ENCODE results near the gene SPATS2L.

Gene SPATS2L

GRCh38 chr2:200445284-200445683 lies 138.8 kb downstream of the SPATS2L start:
- H3K9ac ChIP-seq (ENCODE audit: low read length): no peak overlapping the region

GRCh38 chr2:200446612-200447011 lies 140.1 kb downstream of the SPATS2L start:
- Histone ChIP-seq H3K4me2 (ENCODE audit: low read depth, low read length, poor library complexity, severe bottlenecking) (no peak overlapping the region), H3K36me3 (ENCODE audit: low read length) (no peaks in the 10 kb centered on the region), H2AFZ (ENCODE audit: low read depth, low read length, severe bottlenecking) (no peak overlapping the region), H3K79me2 (ENCODE audit: insufficient read depth, low read length) (no peaks in the 10 kb centered on the region), H3K9ac (ENCODE audit: low read length) (no peak overlapping the region), H3F3A (ENCODE audit: insufficient read depth) (no peaks in the 10 kb centered on the region), H3K27me3 (ENCODE audit: low read length) (no peaks in the 10 kb centered on the region), H3K4me3 (ENCODE audit: insufficient read depth, low read length, poor library complexity, severe bottlenecking) (no peak overlapping the region), H3K9me2 (replicated peaks; ENCODE audit: insufficient read depth, low read length) (no peaks in the 10 kb centered on the region), H3K27ac (ENCODE audit: low read depth, low read length) (no peak overlapping the region), H4K20me1 (ENCODE audit: low read depth, low read length) (no peaks in the 10 kb centered on the region), H3K9me3 (ENCODE audit: insufficient read depth, low read length) (no peaks in the 10 kb centered on the region)
- no peak for TF ChIP-seq EZH2phosphoT487 (conservative IDR thresholded peaks at IDR 0.05; ENCODE audit: low read length)
- no peak for TF ChIP-seq CTCF (IDR thresholded peaks at IDR 0.05; ENCODE audit: insufficient read depth, low read length, poor library complexity, severe bottlenecking)

More at GRCh38 chr2:200445284-200445683, 138.8 kb downstream of the SPATS2L start:
- no peak for TF ChIP-seq CTCF (IDR thresholded peaks at IDR 0.05; ENCODE audit: insufficient read depth, low read length, poor library complexity, severe bottlenecking)
- no peak for TF ChIP-seq EZH2phosphoT487 (conservative IDR thresholded peaks at IDR 0.05; ENCODE audit: low read length)
- no peak overlapping the region for H2AFZ ChIP-seq (ENCODE audit: low read depth, low read length, severe bottlenecking)
- no peaks in the 10 kb centered on the region for H3K9me3 ChIP-seq (ENCODE audit: insufficient read depth, low read length)
- no peak overlapping the region for H3K27ac ChIP-seq (ENCODE audit: low read depth, low read length)
- H3K79me2 ChIP-seq (ENCODE audit: insufficient read depth, low read length): no peaks in the 10 kb centered on the region
- no peaks in the 10 kb centered on the region for H3K36me3 ChIP-seq (ENCODE audit: low read length)
- no peaks in the 10 kb centered on the region for H3F3A ChIP-seq (ENCODE audit: insufficient read depth)
- no peaks in the 10 kb centered on the region for H4K20me1 ChIP-seq (ENCODE audit: low read depth, low read length)
- H3K4me2 ChIP-seq (ENCODE audit: low read depth, low read length, poor library complexity, severe bottlenecking): no peak overlapping the region
- no peak overlapping the region for H3K4me3 ChIP-seq (ENCODE audit: insufficient read depth, low read length, poor library complexity, severe bottlenecking)
- no peaks in the 10 kb centered on the region for H3K27me3 ChIP-seq (ENCODE audit: low read length)
- H3K9me2 ChIP-seq (replicated peaks; ENCODE audit: insufficient read depth, low read length): no peaks in the 10 kb centered on the region

DNA sequence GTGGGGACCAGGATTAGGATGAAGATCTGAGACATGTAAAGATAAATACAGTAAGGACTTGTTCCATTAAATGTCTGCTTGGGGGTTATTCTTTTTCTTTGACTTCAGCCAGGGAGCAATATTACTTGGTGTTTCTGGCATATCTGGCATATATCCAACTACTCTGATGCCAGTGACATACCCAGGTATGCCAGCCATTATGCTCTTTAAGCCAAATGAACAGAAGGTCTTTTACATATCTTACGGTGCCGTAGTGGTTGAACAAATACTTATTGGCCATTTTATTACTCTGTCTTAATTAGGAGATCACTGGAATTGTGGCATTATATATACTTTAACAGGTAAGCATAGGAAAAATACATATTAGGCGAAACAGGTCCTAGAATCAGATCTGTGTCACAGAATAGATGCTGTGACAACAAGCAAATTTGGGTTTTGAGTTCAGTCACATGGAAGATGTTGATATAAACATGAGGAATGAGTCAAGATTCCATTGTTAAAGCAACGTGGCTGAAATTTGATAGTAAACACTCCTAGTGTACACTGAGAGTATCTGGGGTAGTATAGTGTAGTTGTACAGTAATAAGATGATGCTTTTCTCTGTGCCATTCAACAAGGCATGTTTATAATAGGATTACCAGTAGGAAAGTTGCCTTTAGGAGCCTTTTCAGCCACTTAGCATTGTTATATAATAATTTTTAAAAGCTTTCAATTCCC lies 140.8 kb downstream of the SPATS2L start:
- Histone ChIP-seq H3K9me3 (ENCODE audit: insufficient read depth, low read length) (no peaks in the 10 kb centered on the region), H3K27ac (ENCODE audit: low read depth, low read length) (no peak overlapping the region), H3K9me2 (replicated peaks; ENCODE audit: insufficient read depth, low read length) (no peaks in the 10 kb centered on the region), H4K20me1 (ENCODE audit: low read depth, low read length) (no peaks in the 10 kb centered on the region), H3K4me2 (ENCODE audit: low read depth, low read length, poor library complexity, severe bottlenecking) (no peak overlapping the region), H2AFZ (ENCODE audit: low read depth, low read length, severe bottlenecking) (no peak overlapping the region), H3K79me2 (ENCODE audit: insufficient read depth, low read length) (no peaks in the 10 kb centered on the region), H3K4me3 (ENCODE audit: insufficient read depth, low read length, poor library complexity, severe bottlenecking) (no peak overlapping the region), H3F3A (ENCODE audit: insufficient read depth) (no peaks in the 10 kb centered on the region), H3K9ac (ENCODE audit: low read length) (no peak overlapping the region), H3K36me3 (ENCODE audit: low read length) (no peaks in the 10 kb centered on the region), H3K27me3 (ENCODE audit: low read length) (no peaks in the 10 kb centered on the region)
- TF ChIP-seq EZH2phosphoT487 (conservative IDR thresholded peaks at IDR 0.05; ENCODE audit: low read length): no peak
- TF ChIP-seq CTCF (IDR thresholded peaks at IDR 0.05; ENCODE audit: insufficient read depth, low read length, poor library complexity, severe bottlenecking): no peak
